ENCODE measurements around the gene CDK15.

CDK15 gene

GRCh38 chr2:201816657-201817575, 10.6 kb downstream of the CDK15 start:
- Histone ChIP-seq H3K27me3 (replicated peaks; ENCODE audit: insufficient read depth, low read length) (no peaks in the 10 kb centered on the region), H3K27ac (ENCODE audit: low read length) (no peak overlapping the region), H4K20me1 (ENCODE audit: insufficient read depth, low read length) (no peaks in the 10 kb centered on the region), H3K36me3 (replicated peaks; ENCODE audit: insufficient read depth, low read length) (no peaks in the 10 kb centered on the region), H3K4me2 (ENCODE audit: low read depth, low read length) (no peak overlapping the region), H3K9me2 (replicated peaks; ENCODE audit: insufficient read depth, low read length) (no peaks in the 10 kb centered on the region), H3F3A (ENCODE audit: insufficient read depth, low read length) (no peaks in the 10 kb centered on the region), H3K4me3 (ENCODE audit: low read length) (no peak overlapping the region), H3K79me2 (ENCODE audit: low read length) (no peaks in the 10 kb centered on the region), H2AFZ (ENCODE audit: low read length) (no peak overlapping the region), H3K4me1 (ENCODE audit: low read length) (no peaks in the 10 kb centered on the region), H3K9ac (ENCODE audit: low read length) (no peak overlapping the region), H3K9me3 (replicated peaks; ENCODE audit: insufficient read depth, low read length) (no peaks in the 10 kb centered on the region)
- DNase-seq: no peak
- TF ChIP-seq CTCF (IDR thresholded peaks at IDR 0.05; ENCODE audit: low read length) (no peak), EZH2phosphoT487 (IDR thresholded peaks at IDR 0.05; ENCODE audit: low read length) (no peak), EZH2 (optimal IDR thresholded peaks at IDR 0.05; ENCODE audit: low read depth, low read length) (no peak)

DNA sequence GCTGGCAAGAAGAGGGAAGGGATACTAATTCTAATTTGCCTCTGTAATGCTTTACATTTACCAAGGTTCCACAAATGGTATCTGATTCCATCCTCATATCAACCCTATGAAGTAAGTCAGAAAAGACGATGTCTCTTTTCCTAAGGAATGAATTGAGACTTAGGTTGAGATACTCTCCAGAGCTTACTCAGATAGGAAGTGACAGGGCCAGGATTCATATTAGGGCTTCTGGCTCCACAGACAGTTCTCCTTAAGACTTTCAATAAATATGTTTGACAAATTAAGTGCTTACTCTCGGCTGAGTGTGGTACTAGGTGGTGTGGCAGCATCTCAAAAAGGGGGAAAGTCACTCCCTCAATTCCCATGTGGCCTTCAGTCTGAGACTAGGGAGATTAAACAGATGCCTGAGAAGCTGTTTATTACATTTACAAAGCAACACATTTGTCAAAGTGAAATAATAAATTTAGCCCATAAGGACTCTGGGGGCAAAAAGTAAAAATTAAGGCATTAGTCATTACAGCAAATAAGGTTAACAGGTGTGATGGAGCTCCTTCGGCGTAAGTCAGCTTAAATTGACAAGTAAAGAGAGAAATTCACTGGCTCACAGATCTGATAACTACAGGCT, 14.2 kb downstream of the CDK15 start:
- no peaks in the 10 kb centered on the region for H3K9me2 ChIP-seq (replicated peaks; ENCODE audit: insufficient read depth, low read length)
- H3K4me2 ChIP-seq (ENCODE audit: low read depth, low read length): no peak overlapping the region
- no peak for TF ChIP-seq CTCF (IDR thresholded peaks at IDR 0.05; ENCODE audit: low read length)
- no peak for TF ChIP-seq EZH2phosphoT487 (IDR thresholded peaks at IDR 0.05; ENCODE audit: low read length)
- no peak for TF ChIP-seq EZH2 (optimal IDR thresholded peaks at IDR 0.05; ENCODE audit: low read depth, low read length)
- H3K9ac ChIP-seq (ENCODE audit: low read length): no peak overlapping the region
- H3F3A ChIP-seq (ENCODE audit: insufficient read depth, low read length): no peaks in the 10 kb centered on the region
- no peak overlapping the region for H2AFZ ChIP-seq (ENCODE audit: low read length)
- no peaks in the 10 kb centered on the region for H3K36me3 ChIP-seq (replicated peaks; ENCODE audit: insufficient read depth, low read length)
- no peak for DNase-seq
- no peak overlapping the region for H3K27ac ChIP-seq (ENCODE audit: low read length)
- no peaks in the 10 kb centered on the region for H4K20me1 ChIP-seq (ENCODE audit: insufficient read depth, low read length)
- H3K79me2 ChIP-seq (ENCODE audit: low read length): no peaks in the 10 kb centered on the region
- H3K4me1 ChIP-seq (ENCODE audit: low read length): no peaks in the 10 kb centered on the region
- no peak overlapping the region for H3K4me3 ChIP-seq (ENCODE audit: low read length)
- H3K9me3 ChIP-seq (replicated peaks; ENCODE audit: insufficient read depth, low read length): no peaks in the 10 kb centered on the region
- no peaks in the 10 kb centered on the region for H3K27me3 ChIP-seq (replicated peaks; ENCODE audit: insufficient read depth, low read length)

GRCh38 chr2:201821080-201821479, 14.7 kb downstream of the CDK15 start:
- H3K79me2 ChIP-seq (ENCODE audit: low read length): no peaks in the 10 kb centered on the region
- no peaks in the 10 kb centered on the region for H3K9me2 ChIP-seq (replicated peaks; ENCODE audit: insufficient read depth, low read length)
- H3K4me3 ChIP-seq (ENCODE audit: low read length): no peak overlapping the region
- no peaks in the 10 kb centered on the region for H3K4me1 ChIP-seq (ENCODE audit: low read length)
- H2AFZ ChIP-seq (ENCODE audit: low read length): no peak overlapping the region
- no peaks in the 10 kb centered on the region for H3K36me3 ChIP-seq (replicated peaks; ENCODE audit: insufficient read depth, low read length)
- H3F3A ChIP-seq (ENCODE audit: insufficient read depth, low read length): no peaks in the 10 kb centered on the region
- H3K27ac ChIP-seq (ENCODE audit: low read length): no peak overlapping the region
- no peaks in the 10 kb centered on the region for H4K20me1 ChIP-seq (ENCODE audit: insufficient read depth, low read length)
- no peak for DNase-seq
- H3K4me2 ChIP-seq (ENCODE audit: low read depth, low read length): no peak overlapping the region
- no peaks in the 10 kb centered on the region for H3K9me3 ChIP-seq (replicated peaks; ENCODE audit: insufficient read depth, low read length)
- no peak overlapping the region for H3K9ac ChIP-seq (ENCODE audit: low read length)
- H3K27me3 ChIP-seq (replicated peaks; ENCODE audit: insufficient read depth, low read length): no peaks in the 10 kb centered on the region
- TF ChIP-seq EZH2phosphoT487 (IDR thresholded peaks at IDR 0.05; ENCODE audit: low read length): no peak
- TF ChIP-seq EZH2 (optimal IDR thresholded peaks at IDR 0.05; ENCODE audit: low read depth, low read length): no peak
- no peak for TF ChIP-seq CTCF (IDR thresholded peaks at IDR 0.05; ENCODE audit: low read length)

Measured in MM.1S (cell line).